Measurements from ENCODE around the gene VILL. TPM values are rescaled to one million over a fixed set of nuclear protein-coding genes. Genes with fewer than 3 reads are reported as not detected.
A peak's percentile ranks its signal among the peaks of the same experiment; 100 is the strongest.

The VILL gene
- total RNA-seq, 1 donor from 2014 or later, result 121 TPM

DNA sequence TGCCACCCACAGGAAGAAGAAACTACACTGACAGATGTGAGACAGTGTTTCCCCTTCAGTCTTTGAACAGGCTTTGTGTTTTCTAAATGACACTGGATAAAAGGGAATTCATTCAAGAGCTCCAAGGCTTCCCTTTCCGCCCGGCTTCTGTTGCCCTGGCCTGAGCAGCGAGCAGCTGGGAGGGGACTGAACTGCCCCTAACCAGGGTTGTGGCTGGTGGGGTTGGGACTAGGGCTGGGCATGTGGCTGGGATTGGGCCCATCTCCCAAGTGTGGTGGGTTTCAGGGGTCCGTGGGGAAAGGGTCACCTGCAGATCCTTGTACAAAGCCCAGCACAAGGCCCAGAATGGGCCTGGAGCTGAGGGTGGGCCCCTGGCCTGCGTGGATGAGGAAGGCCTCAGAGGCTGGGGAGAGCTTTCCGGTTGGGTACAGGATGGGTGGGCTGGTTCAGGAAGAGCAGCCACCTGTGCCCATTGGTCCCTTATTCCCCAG, 10.4 kb downstream of the VILL start:
- no peak for FAIRE-seq
- no peak for DNase-seq (ENCODE audit: low read depth)
- TF ChIP-seq, protein P1, sequence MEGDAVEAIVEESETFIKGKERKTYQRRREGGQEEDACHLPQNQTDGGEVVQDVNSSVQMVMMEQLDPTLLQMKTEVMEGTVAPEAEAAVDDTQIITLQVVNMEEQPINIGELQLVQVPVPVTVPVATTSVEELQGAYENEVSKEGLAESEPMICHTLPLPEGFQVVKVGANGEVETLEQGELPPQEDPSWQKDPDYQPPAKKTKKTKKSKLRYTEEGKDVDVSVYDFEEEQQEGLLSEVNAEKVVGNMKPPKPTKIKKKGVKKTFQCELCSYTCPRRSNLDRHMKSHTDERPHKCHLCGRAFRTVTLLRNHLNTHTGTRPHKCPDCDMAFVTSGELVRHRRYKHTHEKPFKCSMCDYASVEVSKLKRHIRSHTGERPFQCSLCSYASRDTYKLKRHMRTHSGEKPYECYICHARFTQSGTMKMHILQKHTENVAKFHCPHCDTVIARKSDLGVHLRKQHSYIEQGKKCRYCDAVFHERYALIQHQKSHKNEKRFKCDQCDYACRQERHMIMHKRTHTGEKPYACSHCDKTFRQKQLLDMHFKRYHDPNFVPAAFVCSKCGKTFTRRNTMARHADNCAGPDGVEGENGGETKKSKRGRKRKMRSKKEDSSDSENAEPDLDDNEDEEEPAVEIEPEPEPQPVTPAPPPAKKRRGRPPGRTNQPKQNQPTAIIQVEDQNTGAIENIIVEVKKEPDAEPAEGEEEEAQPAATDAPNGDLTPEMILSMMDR (IDR thresholded peaks at IDR 0.05; ENCODE audit: insufficient read depth, low read length, severe bottlenecking), result no peak
- Histone ChIP-seq H3K27me3 (ENCODE audit: control insufficient read depth, insufficient read depth, low read length) (no peaks in the 10 kb centered on the region), H3K4me3 (ENCODE audit: low read depth, low read length) (no peak overlapping the region), H3K36me3 (ENCODE audit: control insufficient read depth, insufficient read depth, low read length) (peaks cover 42% of the 10 kb centered on the region)

DNA sequence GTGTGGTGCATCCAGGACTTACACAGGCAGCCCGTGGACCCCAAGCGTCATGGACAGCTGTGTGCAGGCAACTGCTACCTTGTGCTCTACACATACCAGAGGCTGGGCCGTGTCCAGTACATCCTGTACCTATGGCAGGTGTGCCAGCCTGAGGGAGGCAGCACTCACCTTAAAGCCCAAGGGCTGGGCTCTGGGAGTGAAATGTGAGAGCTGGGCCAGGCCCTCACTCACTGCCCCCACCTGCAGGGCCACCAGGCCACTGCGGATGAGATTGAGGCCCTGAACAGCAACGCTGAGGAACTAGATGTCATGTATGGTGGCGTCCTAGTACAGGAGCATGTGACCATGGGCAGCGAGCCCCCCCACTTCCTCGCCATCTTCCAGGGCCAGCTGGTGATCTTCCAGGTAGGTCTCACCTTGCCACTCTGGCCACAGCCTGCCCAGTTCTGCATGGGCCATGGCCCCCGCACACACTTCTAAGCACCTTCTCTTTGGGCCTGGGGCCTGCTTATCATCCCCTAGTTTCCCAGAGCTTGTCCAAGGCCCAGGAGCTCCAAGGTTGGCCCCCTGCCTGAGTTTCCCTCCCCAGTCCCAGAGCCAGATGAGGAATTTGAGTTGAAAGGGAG, 11.0 kb downstream of the VILL start:
- TF ChIP-seq, protein P1 (IDR thresholded peaks at IDR 0.05; ENCODE audit: insufficient read depth, low read length, severe bottlenecking), result peak; percentile 26
- DNase-seq (ENCODE audit: low read depth), result no peak
- Histone ChIP-seq H3K27me3 (ENCODE audit: control insufficient read depth, insufficient read depth, low read length) (no peaks in the 10 kb centered on the region), H3K4me3 (ENCODE audit: low read depth, low read length) (no peak overlapping the region), H3K36me3 (ENCODE audit: control insufficient read depth, insufficient read depth, low read length) (peaks cover 40% of the 10 kb centered on the region)
- FAIRE-seq, result no peak

DNA sequence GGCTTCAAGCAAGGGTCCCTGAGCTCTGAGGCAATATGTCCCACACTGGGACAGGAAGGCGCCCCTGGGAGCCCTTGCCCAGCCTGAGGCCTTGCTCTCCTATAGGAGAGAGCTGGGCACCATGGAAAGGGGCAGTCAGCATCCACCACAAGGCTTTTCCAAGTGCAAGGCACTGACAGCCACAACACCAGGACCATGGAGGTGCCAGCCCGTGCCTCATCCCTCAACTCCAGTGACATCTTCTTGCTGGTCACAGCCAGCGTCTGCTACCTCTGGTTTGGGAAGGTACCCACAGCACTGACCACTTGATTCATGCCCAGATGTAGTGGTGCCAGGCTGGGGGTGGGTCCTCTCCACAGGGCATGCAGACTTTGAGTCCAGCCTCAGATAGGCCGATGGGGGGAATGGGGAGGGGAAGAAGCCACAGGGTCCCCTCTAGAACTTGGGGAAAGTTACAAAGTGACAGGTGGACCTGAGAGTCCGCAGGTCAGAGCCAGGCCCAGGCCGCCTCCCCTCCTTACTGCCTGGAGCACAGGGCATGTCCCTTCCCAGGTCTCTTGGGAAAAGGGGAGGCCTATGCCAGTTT, 11.8 kb downstream of the VILL start:
- FAIRE-seq (no peak), DNase-seq (ENCODE audit: low read depth) (no peak)
- Histone ChIP-seq H3K36me3 (ENCODE audit: control insufficient read depth, insufficient read depth, low read length) (peaks cover 43% of the 10 kb centered on the region), H3K4me3 (ENCODE audit: low read depth, low read length) (no peak overlapping the region), H3K27me3 (ENCODE audit: control insufficient read depth, insufficient read depth, low read length) (no peaks in the 10 kb centered on the region)
- TF ChIP-seq, protein P1 (IDR thresholded peaks at IDR 0.05; ENCODE audit: insufficient read depth, low read length, severe bottlenecking), result no peak

DNA sequence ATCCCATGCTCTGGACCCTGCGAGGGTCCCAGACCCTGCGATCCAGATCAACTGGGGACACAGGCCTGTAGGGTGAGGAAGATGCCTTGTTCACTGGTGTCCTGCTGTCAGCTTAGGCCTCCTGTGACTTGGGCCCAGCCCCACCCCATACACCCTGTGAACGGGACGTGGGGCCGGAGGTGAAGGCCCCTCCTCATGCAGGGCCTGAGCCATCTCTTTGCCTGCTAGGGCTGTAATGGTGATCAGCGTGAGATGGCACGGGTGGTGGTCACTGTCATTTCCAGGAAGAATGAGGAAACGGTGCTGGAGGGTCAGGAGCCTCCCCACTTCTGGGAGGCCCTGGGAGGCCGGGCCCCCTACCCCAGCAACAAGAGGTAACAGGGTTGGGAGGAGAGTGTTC, 12.4 kb downstream of the VILL start:
- no peak for DNase-seq (ENCODE audit: low read depth)
- Histone ChIP-seq H3K4me3 (ENCODE audit: low read depth, low read length) (no peak overlapping the region), H3K36me3 (ENCODE audit: control insufficient read depth, insufficient read depth, low read length) (peaks cover 42% of the 10 kb centered on the region), H3K27me3 (ENCODE audit: control insufficient read depth, insufficient read depth, low read length) (no peaks in the 10 kb centered on the region)
- TF ChIP-seq, protein P1 (IDR thresholded peaks at IDR 0.05; ENCODE audit: insufficient read depth, low read length, severe bottlenecking), result no peak
- no peak for FAIRE-seq

DNA sequence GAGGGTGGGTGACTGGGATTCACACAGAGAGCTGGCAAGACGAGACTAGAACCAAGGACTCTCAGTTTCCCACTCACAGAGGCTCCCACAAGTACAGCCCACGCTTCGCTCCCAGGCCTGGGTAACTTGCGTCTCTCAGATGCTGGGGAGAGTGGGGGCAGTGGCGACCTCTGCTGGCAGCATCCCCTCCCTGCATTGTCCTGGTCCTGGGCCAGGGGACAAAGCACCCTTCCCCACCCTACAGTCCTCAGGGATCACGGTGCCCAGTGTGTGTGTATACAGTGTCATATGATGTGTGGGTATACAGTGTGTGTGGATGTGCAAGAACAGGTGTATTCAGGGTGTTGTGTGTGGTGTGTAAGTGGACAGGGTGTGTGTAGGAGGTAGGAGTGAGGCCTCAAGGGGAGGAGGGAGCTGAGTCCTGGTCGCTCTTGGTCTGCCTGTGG, 12.8 kb downstream of the VILL start:
- FAIRE-seq (no peak), DNase-seq (ENCODE audit: low read depth) (no peak)

More for the DNA sequence above, 12.8 kb downstream of the VILL start:
- Histone ChIP-seq H3K27me3 (ENCODE audit: control insufficient read depth, insufficient read depth, low read length) (no peaks in the 10 kb centered on the region), H3K36me3 (ENCODE audit: control insufficient read depth, insufficient read depth, low read length) (peaks cover 41% of the 10 kb centered on the region), H3K4me3 (ENCODE audit: low read depth, low read length) (no peak overlapping the region)
- TF ChIP-seq, protein P1 (IDR thresholded peaks at IDR 0.05; ENCODE audit: insufficient read depth, low read length, severe bottlenecking), result peak; percentile 94

Measured in bronchial epithelial cell (primary cell).